SK-N-SH (cell line): Measurements from ENCODE around the gene OLR1. TPM values are rescaled to one million over a fixed set of nuclear protein-coding genes. Genes with fewer than 3 reads are reported as not detected.

Source experiments
- CTCF ChIA-PET: fragments of 300-600, 350-600 bp; formaldehyde crosslinking; extraction: SDS; loops from one replicate; lab custom pipeline; 2021; lab: Yijun Ruan, JAX
- POLR2A ChIA-PET: fragments of 350-600 bp; sonication (Branson Sonifier 250); formaldehyde crosslinking; extraction: SDS; loops from one replicate; lab custom pipeline; 2020; ENCODE audit warnings: antibody characterized with exemption, inconsistent platforms; lab: Yijun Ruan, JAX
- DNase-seq: peaks from one replicate; pipeline ENCODE4 v3.0.0; 2012
- H2AFZ ChIP-seq: fragments of 200-600 bp; sonication (generic); 2 replicates; pipeline ENCODE4 v1.8.1; 2016; ENCODE audit warnings: antibody characterized with exemption, mild to moderate bottlenecking, low read depth
- H3F3A ChIP-seq: fragments of 200-600 bp; sonication (generic); replicated peaks from 2 replicates; pipeline ENCODE3; 2016; ENCODE audit warnings: antibody characterized with exemption, mild to moderate bottlenecking; ENCODE audit not compliant: insufficient read depth
- H3K27ac ChIP-seq, 2 experiments: fragments of 200-500 bp in 1 of 2; fragments of 200-600 bp in 1 of 2; sonication (Bioruptor generic) in 1 of 2; sonication (generic), shearing (Covaris generic) in 1 of 2; 2 replicates each; pipeline versions ENCODE4 v1.5.1 to v1.6.1; 2014 to 2016; ENCODE audit warnings: low read depth in 2 of 2, inconsistent platforms in 1 of 2, low read length in 1 of 2, mild to moderate bottlenecking in 1 of 2, mixed read lengths in 1 of 2
- H3K27me3 ChIP-seq: fragments of 200-600 bp; sonication (generic), shearing (Covaris generic); 2 replicates; pipeline ENCODE4 v1.6.1; 2016; ENCODE audit warnings: mixed run types; ENCODE audit not compliant: insufficient read depth
- H3K36me3 ChIP-seq, 2 experiments: fragments of 200-500 bp in 1 of 2; fragments of 200-600 bp in 1 of 2; sonication (Bioruptor generic) in 1 of 2; sonication (generic) in 1 of 2; replicated peaks in 1 of 2; 2 replicates each; pipeline versions ENCODE3 to v1.5.1; 2014 to 2016; ENCODE audit warnings: low read length in 1 of 2, mild to moderate bottlenecking in 1 of 2; ENCODE audit not compliant: insufficient read depth in 2 of 2, control insufficient read depth in 1 of 2
- H3K4me1 ChIP-seq, 2 experiments: fragments of 200-500 bp in 1 of 2; fragments of 200-600 bp in 1 of 2; sonication (Bioruptor generic) in 1 of 2; sonication (generic), shearing (Covaris generic) in 1 of 2; 2 replicates each; pipeline versions ENCODE4 v1.5.1 to v1.6.1; 2014 to 2016; ENCODE audit warnings: low read depth in 1 of 2, low read length in 1 of 2, mixed run types in 1 of 2; ENCODE audit not compliant: insufficient read depth in 2 of 2, control insufficient read depth in 1 of 2
- H3K4me2 ChIP-seq: fragments of 200-600 bp; sonication (generic), shearing (Covaris generic); 2 replicates; pipeline ENCODE4 v1.6.1; 2017; ENCODE audit warnings: mixed run types
- H3K4me3 ChIP-seq, 2 experiments: fragments of 200-500 bp in 1 of 2; fragments of 200-600 bp in 1 of 2; sonication (Bioruptor generic) in 1 of 2; sonication (generic), shearing (Covaris generic) in 1 of 2; 2 replicates each; pipeline versions ENCODE4 v1.5.1 to v1.8.1; 2014 to 2016; ENCODE audit warnings: low read depth in 2 of 2, inconsistent platforms in 1 of 2, low read length in 1 of 2, mild to moderate bottlenecking in 1 of 2, mixed read lengths in 1 of 2, moderate library complexity in 1 of 2
- H3K79me2 ChIP-seq: fragments of 200-600 bp; sonication (generic); 2 replicates; pipeline ENCODE4 v1.8.1; 2017; ENCODE audit warnings: mild to moderate bottlenecking; ENCODE audit not compliant: insufficient read depth
- H3K9ac ChIP-seq: fragments of 200-600 bp; sonication (generic); 2 replicates; pipeline ENCODE4 v1.6.1; 2017; ENCODE audit warnings: mixed run types
- H3K9me2 ChIP-seq: fragments of 200-600 bp; sonication (generic); 2 replicates; pipeline ENCODE4 v1.6.1; 2017; ENCODE audit warnings: mixed run types
- H3K9me3 ChIP-seq: fragments of 200-600 bp; sonication (generic); 2 replicates; pipeline ENCODE4 v1.6.1; 2017; ENCODE audit warnings: mixed run types, mild to moderate bottlenecking, moderate library complexity
- H4K20me1 ChIP-seq: fragments of 200-600 bp; sonication (generic); 2 replicates; pipeline ENCODE4 v1.6.1; 2017; ENCODE audit warnings: mild to moderate bottlenecking, mixed run types; ENCODE audit not compliant: insufficient read depth
- CHD2 ChIP-seq: fragments of 150-350 bp; IDR thresholded peaks from 2 replicates; pipeline ENCODE4 v1.6.1; 2018; ENCODE audit warnings: low read length; ENCODE audit not compliant: partially characterized antibody
- ELF1 ChIP-seq: IDR thresholded peaks from 2 replicates; pipeline ENCODE4 v1.4.0; 2012
- EP300 ChIP-seq, 2 experiments: IDR thresholded peaks; 2 replicates each; pipeline versions ENCODE4 v1.4.0 to v1.6.1; 2012; ENCODE audit warnings: borderline replicate concordance in 1 of 2, low read depth in 1 of 2, low read length in 1 of 2
- EZH2phosphoT487 ChIP-seq: fragments of 200-600 bp; sonication (generic); IDR thresholded peaks from 2 replicates; pipeline ENCODE4 v1.6.1; 2017; ENCODE audit warnings: low read depth, mixed run types, mild to moderate bottlenecking, antibody characterized with exemption, moderate library complexity, borderline replicate concordance
- FOXJ3 ChIP-seq: sonication (generic); formaldehyde crosslinking; IDR thresholded peaks from 2 replicates; pipeline ENCODE4 v1.5.1; 2020; ENCODE audit warnings: mild to moderate bottlenecking, missing genetic modification reagents
- FOXM1 ChIP-seq: IDR thresholded peaks from 2 replicates; pipeline ENCODE4 v1.4.0; 2012; ENCODE audit warnings: low read depth, mild to moderate bottlenecking
- GATA2 ChIP-seq: sonication (generic); formaldehyde crosslinking; IDR thresholded peaks from 2 replicates; pipeline ENCODE4 v1.5.0; 2020; ENCODE audit warnings: mild to moderate bottlenecking, missing genetic modification reagents
- IRF3 ChIP-seq: fragments of 150-350 bp; IDR thresholded peaks from 2 replicates; pipeline ENCODE4 v1.6.1; 2016; ENCODE audit warnings: mild to moderate bottlenecking, low read depth, low read length
- MEF2A ChIP-seq: IDR thresholded peaks from 2 replicates; pipeline ENCODE4 v1.4.0; 2012; ENCODE audit warnings: low read depth, borderline replicate concordance
- MXI1 ChIP-seq: IDR thresholded peaks from 2 replicates; pipeline ENCODE4 v1.6.1; 2012; ENCODE audit warnings: mild to moderate bottlenecking, low read depth, low read length, improper control_type of control experiment
- PBX3 ChIP-seq: IDR thresholded peaks from 2 replicates; pipeline ENCODE4; 2012
- REST ChIP-seq: IDR thresholded peaks from 2 replicates; pipeline ENCODE4 v1.6.1; 2012; ENCODE audit warnings: mild to moderate bottlenecking, low read depth, low read length, moderate library complexity
- SMC3 ChIP-seq: IDR thresholded peaks from 2 replicates; pipeline ENCODE4 v1.6.1; 2012; ENCODE audit warnings: low read depth, low read length, improper control_type of control experiment
- TCF12 ChIP-seq: IDR thresholded peaks from 2 replicates; pipeline ENCODE4 v1.4.0; 2012
- USF1 ChIP-seq: IDR thresholded peaks from 2 replicates; pipeline ENCODE4 v1.4.0; 2012; ENCODE audit warnings: low read depth, borderline replicate concordance
- ZBTB33 ChIP-seq: IDR thresholded peaks from 2 replicates; pipeline ENCODE4 v1.4.0; 2012; ENCODE audit warnings: low read depth, borderline replicate concordance
- WGBS: methylation state at CpG from one replicate; pipeline ENCODE4 v1.1.6; 2017; ENCODE audit warnings: low lambda C conversion rate; 5-methylcytosine and 5-hydroxymethylcytosine counted together
- polyA plus RNA-seq, 3 experiments: library from polyadenylated mRNA; depleted of rRNA; stranded (reverse); fragments of >200 nt; gene quantifications; 2 replicates each; pipeline ENCODE4 v1.2.3, GENCODE V29; 2012

Gene OLR1
- polyA plus RNA-seq, 1 of the 3 experiments (the other 2 are of a cell fraction) = not detected

- no peak for TF ChIP-seq MEF2A
- no peak for TF ChIP-seq MXI1
- TF ChIP-seq EZH2phosphoT487 = no peak
- no peak for TF ChIP-seq GATA2
- no peak for TF ChIP-seq FOXJ3 (CRISPR knock-in tag)
- no peak for TF ChIP-seq EP300 (IDR thresholded peaks at IDR 0.05; ENCODE audit: borderline replicate concordance in 1 of 2, low read depth in 1 of 2, low read length in 1 of 2)
- no peak for TF ChIP-seq CHD2
Measured at GRCh38 chr12:10147714-10148403, 24.1 kb downstream of the OLR1 start (continued).

- POLR2A ChIA-PET = no interaction called here
- no peaks in the 10 kb centered on the region for H3K9me2 ChIP-seq
- no peak overlapping the region for H2AFZ ChIP-seq
- no peaks in the 10 kb centered on the region for H3K9me3 ChIP-seq
- H3K79me2 ChIP-seq = no peaks in the 10 kb centered on the region
- no peaks in the 10 kb centered on the region for H3K4me1 ChIP-seq
- H3K27ac ChIP-seq = no peak overlapping the region
- no peak for TF ChIP-seq REST
- TF ChIP-seq SMC3 = no peak
- no peak for TF ChIP-seq PBX3
- no peak for TF ChIP-seq GATA2
- no peak for TF ChIP-seq USF1
- no peak for TF ChIP-seq IRF3
- TF ChIP-seq TCF12 = no peak
- no peak for TF ChIP-seq MXI1
- TF ChIP-seq ELF1 = no peak
- no peak for TF ChIP-seq FOXM1
- no peak for TF ChIP-seq CHD2
- TF ChIP-seq ZBTB33 = no peak
- H3K27me3 ChIP-seq = peaks cover 18% of the 10 kb centered on the region; the same call in 1 of the 2 replicates
- WGBS = 8% methylated on average over 1 of the region's 1 CpG
- H3K4me2 ChIP-seq = no peak overlapping the region
- DNase-seq = no peak
- H3K9ac ChIP-seq = no peak overlapping the region
- CTCF ChIA-PET = interaction anchor here (1.1 to 2.0 kb wide), 3 partner anchors 10 to 133 kb away, joined by 4 to 13 read pairs (median 4); no protein-coding TSS in a partner anchor
- no peaks in the 10 kb centered on the region for H3F3A ChIP-seq
- H4K20me1 ChIP-seq = no peaks in the 10 kb centered on the region
- H3K4me3 ChIP-seq = no peak overlapping the region
- no peaks in the 10 kb centered on the region for H3K36me3 ChIP-seq
Measured at GRCh38 chr12:10142976-10143589, 28.8 kb downstream of the OLR1 start.
